Stimulated activated CD4-positive, alpha-beta T cell treated with anti-CD3 and anti-CD28 coated beads, Interleukin-15, amount 100 ng/mL, for 24 hours (primary cell): ENCODE data around the gene CLDN6.
A peak's percentile ranks its signal among the peaks of the same experiment; 100 is the strongest.
"Not testable (repeated sequence)": the region's sequence is repeated elsewhere in the genome, so short reads cannot be mapped to it uniquely, and the experiment has no call there.

Experiments used
- DNase-seq: peaks from one replicate; pipeline ENCODE4 v3.0.0-alpha.2; 2020

The CLDN6 gene

GRCh38 chr16:3017794-3018506 is at the start of gene CLDN6:
Gene CLDN6, minus strand, starts transcription at chr16:3018183. Its CDS starts 2,162 bp downstream, at chr16:3016021.
- peak; percentile 52 for DNase-seq

GRCh38 chr16:3066440-3066748 is 48.4 kb upstream of the CLDN6 start:
- DNase-seq, result peak; percentile 41

- peak; percentile 46 for DNase-seq
Observed at GRCh38 chr16:3065742-3066439, 47.9 kb upstream of the CLDN6 start.

- DNase-seq, result peak; percentile 86
Observed at GRCh38 chr16:3065069-3065741, 47.2 kb upstream of the CLDN6 start, which contains the start of gene IL32. Gene IL32, plus strand, starts transcription at chr16:3065640. Its CDS starts 172 bp downstream, at chr16:3065812.

GRCh38 chr16:3063625-3064386 is 45.8 kb upstream of the CLDN6 start:
- no peak for DNase-seq

- no peak for DNase-seq
Observed at GRCh38 chr16:3062553-3062952, 44.6 kb upstream of the CLDN6 start.

- no peak for DNase-seq
Observed at GRCh38 chr16:3060339-3061127, 42.5 kb upstream of the CLDN6 start.

- no peak for DNase-seq
Observed at GRCh38 chr16:3059723-3060242, 41.8 kb upstream of the CLDN6 start.

GRCh38 chr16:3059041-3059722 is 41.2 kb upstream of the CLDN6 start:
- peak; percentile 91 for DNase-seq

- peak; percentile 64 for DNase-seq
Observed at GRCh38 chr16:3058139-3059030, 40.4 kb upstream of the CLDN6 start.

- DNase-seq, result no peak
Observed at GRCh38 chr16:3057181-3058138, 39.5 kb upstream of the CLDN6 start.

- no peak for DNase-seq
Observed at GRCh38 chr16:3056336-3057180, 38.6 kb upstream of the CLDN6 start.

GRCh38 chr16:3055734-3056115 is 37.7 kb upstream of the CLDN6 start:
- not testable (repeated sequence) for DNase-seq

GRCh38 chr16:3054965-3055733 is 37.2 kb upstream of the CLDN6 start:
- no peak for DNase-seq

GRCh38 chr16:3053330-3053710 is 35.3 kb upstream of the CLDN6 start:
- not testable (repeated sequence) for DNase-seq

GRCh38 chr16:3052571-3053329 is 34.8 kb upstream of the CLDN6 start:
- DNase-seq, result not testable (repeated sequence)

- DNase-seq, result no peak
Observed at GRCh38 chr16:3051494-3051893, 33.5 kb upstream of the CLDN6 start.
